GM12872 (cell line): Measurements from ENCODE around the gene TRIM2.

ENCODE experiments used
- TF ChIP-seq, protein P1 (sequence below): IDR thresholded peaks from 3 replicates; pipeline ENCODE4 v1.5.1; 2011; ENCODE audit warnings: low read depth, mild to moderate bottlenecking, low read length, moderate library complexity; ENCODE audit not compliant: insufficient read depth

The TRIM2 gene

GRCh38 chr4:153283260-153283659, 79.0 kb downstream of the TRIM2 start:
- TF ChIP-seq, protein P1, sequence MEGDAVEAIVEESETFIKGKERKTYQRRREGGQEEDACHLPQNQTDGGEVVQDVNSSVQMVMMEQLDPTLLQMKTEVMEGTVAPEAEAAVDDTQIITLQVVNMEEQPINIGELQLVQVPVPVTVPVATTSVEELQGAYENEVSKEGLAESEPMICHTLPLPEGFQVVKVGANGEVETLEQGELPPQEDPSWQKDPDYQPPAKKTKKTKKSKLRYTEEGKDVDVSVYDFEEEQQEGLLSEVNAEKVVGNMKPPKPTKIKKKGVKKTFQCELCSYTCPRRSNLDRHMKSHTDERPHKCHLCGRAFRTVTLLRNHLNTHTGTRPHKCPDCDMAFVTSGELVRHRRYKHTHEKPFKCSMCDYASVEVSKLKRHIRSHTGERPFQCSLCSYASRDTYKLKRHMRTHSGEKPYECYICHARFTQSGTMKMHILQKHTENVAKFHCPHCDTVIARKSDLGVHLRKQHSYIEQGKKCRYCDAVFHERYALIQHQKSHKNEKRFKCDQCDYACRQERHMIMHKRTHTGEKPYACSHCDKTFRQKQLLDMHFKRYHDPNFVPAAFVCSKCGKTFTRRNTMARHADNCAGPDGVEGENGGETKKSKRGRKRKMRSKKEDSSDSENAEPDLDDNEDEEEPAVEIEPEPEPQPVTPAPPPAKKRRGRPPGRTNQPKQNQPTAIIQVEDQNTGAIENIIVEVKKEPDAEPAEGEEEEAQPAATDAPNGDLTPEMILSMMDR, result no peak

DNA sequence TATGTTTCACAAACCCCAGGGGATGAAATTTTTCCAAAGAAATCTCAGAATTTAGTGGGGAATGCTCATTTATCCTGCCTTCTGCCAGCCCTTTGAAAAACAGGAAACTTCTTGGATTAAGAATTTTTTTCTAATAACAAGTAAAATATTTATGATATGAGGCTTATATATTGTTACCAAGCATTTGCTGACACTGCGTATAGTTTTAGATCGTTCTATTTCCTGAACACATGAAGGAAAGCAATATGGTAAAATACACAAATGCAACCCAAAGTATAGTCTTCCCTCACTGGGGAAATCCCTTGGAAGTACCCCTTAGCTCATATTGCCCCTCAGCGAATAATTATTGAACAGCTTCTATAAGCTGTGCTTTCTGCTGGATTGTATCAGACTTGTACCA, 85.9 kb downstream of the TRIM2 start:
- TF ChIP-seq, protein P1, result no peak

- TF ChIP-seq, protein P1, result no peak
Observed at GRCh38 chr4:153291562-153291961, 87.3 kb downstream of the TRIM2 start.

- TF ChIP-seq, protein P1, result no peak
Observed at GRCh38 chr4:153292897-153293741, 88.9 kb downstream of the TRIM2 start.

DNA sequence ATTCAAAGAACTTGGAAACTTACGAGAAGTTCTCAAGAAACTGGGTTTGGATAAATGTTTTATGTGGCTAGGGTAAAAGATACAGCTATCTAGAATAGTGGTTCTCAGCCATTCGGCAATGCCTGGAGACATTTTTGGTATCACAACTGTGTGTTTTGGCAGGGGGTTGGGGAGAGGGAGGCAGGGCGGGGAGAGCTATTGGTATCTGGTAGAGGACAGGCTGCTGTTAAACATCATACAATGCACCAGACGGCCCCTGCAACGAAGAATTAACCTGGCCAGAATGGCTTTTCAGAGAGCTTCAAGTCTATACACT, 89.5 kb downstream of the TRIM2 start:
- TF ChIP-seq, protein P1, result no peak

DNA sequence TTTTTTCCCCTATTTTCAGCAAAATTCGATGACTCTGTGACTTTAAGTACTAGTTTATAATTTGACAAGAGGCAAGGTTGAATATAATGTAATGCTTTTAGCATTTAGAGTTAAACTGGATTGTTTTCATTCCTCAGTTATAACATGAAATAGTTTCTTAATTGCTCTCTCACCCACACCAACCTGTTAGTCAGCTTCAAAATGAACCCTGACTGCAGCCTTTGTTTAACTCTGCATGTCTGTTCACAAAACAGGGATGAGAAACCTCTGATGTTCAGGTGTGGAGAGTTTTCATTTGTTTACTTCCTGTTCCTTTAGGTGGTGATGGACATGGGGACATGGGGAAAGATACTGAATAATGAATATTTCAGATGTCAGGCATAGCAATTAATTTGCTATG, 90.4 kb downstream of the TRIM2 start:
- TF ChIP-seq, protein P1, result no peak

GRCh38 chr4:153295131-153295755, 91.0 kb downstream of the TRIM2 start:
- TF ChIP-seq, protein P1, result no peak
